GM12875 (cell line): ENCODE results near the gene GALNT16.

Experiments used
- H3K4me3 ChIP-seq: one replicate; pipeline ENCODE4 v1.5.1; 2011; ENCODE audit warnings: low read depth, low read length, control low read depth
- CTCF ChIP-seq: IDR thresholded peaks from 2 replicates; pipeline ENCODE4 v1.5.1; 2011; ENCODE audit warnings: low read depth, mild to moderate bottlenecking, control low read depth, inconsistent platforms, low read length, moderate library complexity, borderline replicate concordance; ENCODE audit not compliant: insufficient read depth

GALNT16 gene

GRCh38 chr14:69291396-69291795 lies 31.4 kb downstream of the GALNT16 start:
- TF ChIP-seq CTCF = no peak
- H3K4me3 ChIP-seq = no peak overlapping the region

GRCh38 chr14:69291891-69292561 lies 32.1 kb downstream of the GALNT16 start:
- TF ChIP-seq CTCF = no peak
- no peak overlapping the region for H3K4me3 ChIP-seq

- TF ChIP-seq CTCF = no peak
- no peak overlapping the region for H3K4me3 ChIP-seq
Observed at GRCh38 chr14:69298131-69299071, 38.4 kb downstream of the GALNT16 start.

- no peak overlapping the region for H3K4me3 ChIP-seq
- peak; percentile 43; the same call in 1 of the 2 replicates for TF ChIP-seq CTCF
Observed at GRCh38 chr14:69299286-69300035, 39.5 kb downstream of the GALNT16 start.

- H3K4me3 ChIP-seq = no peak overlapping the region
- TF ChIP-seq CTCF = no peak
Observed at GRCh38 chr14:69300601-69301221, 40.8 kb downstream of the GALNT16 start.

GRCh38 chr14:69303086-69303485 lies 43.1 kb downstream of the GALNT16 start:
- H3K4me3 ChIP-seq = no peak overlapping the region
- TF ChIP-seq CTCF = no peak
